Chondrocyte (in vitro differentiated cells): ENCODE results near the gene IL1RAP. TPM values are rescaled to one million over a fixed set of nuclear protein-coding genes. Genes with fewer than 3 reads are reported as not detected.

ENCODE experiments used
- DNase-seq: peaks from one replicate; pipeline ENCODE4 v3.0.0; 2021; ENCODE audit warnings: mixed read lengths, low spot score
- H3K27ac Mint-ChIP-seq: one replicate; pipeline ENCODE4 v1.8.0; 2021; ENCODE audit warnings: mild to moderate bottlenecking, moderate library complexity, mixed read lengths; ENCODE audit not compliant: unreplicated experiment
- H3K27me3 Mint-ChIP-seq: 2 replicates; pipeline ENCODE4 v1.8.0; 2021; ENCODE audit warnings: low read depth, mixed read lengths
- H3K36me3 Mint-ChIP-seq: 2 replicates; pipeline ENCODE4 v1.8.0; 2021; ENCODE audit warnings: low read depth, mixed read lengths
- H3K4me1 Mint-ChIP-seq: 2 replicates; pipeline ENCODE4 v1.8.0; 2021; ENCODE audit warnings: low read depth, mild to moderate bottlenecking, mixed read lengths
- H3K4me3 Mint-ChIP-seq: one replicate; pipeline ENCODE4 v1.8.0; 2021; ENCODE audit warnings: mild to moderate bottlenecking, moderate library complexity, mixed read lengths; ENCODE audit not compliant: unreplicated experiment
- H3K9me3 Mint-ChIP-seq: 2 replicates; pipeline ENCODE4 v1.8.0; 2021; ENCODE audit warnings: low read depth, mixed read lengths
- total RNA-seq: library from RNA; stranded (reverse); gene quantifications from 3 replicates; pipeline ENCODE4 v1.2.1, GENCODE V29; 2021
- TF ChIP-seq, protein P1 (sequence below): fragments of 200-600 bp; sonication (generic); IDR thresholded peaks from 2 replicates; pipeline ENCODE4 v1.5.0; 2021; ENCODE audit warnings: antibody characterized with exemption, mild to moderate bottlenecking, moderate library complexity

Gene IL1RAP
- total RNA-seq, 1 donor from 2014 or later = 30.4 TPM

DNA sequence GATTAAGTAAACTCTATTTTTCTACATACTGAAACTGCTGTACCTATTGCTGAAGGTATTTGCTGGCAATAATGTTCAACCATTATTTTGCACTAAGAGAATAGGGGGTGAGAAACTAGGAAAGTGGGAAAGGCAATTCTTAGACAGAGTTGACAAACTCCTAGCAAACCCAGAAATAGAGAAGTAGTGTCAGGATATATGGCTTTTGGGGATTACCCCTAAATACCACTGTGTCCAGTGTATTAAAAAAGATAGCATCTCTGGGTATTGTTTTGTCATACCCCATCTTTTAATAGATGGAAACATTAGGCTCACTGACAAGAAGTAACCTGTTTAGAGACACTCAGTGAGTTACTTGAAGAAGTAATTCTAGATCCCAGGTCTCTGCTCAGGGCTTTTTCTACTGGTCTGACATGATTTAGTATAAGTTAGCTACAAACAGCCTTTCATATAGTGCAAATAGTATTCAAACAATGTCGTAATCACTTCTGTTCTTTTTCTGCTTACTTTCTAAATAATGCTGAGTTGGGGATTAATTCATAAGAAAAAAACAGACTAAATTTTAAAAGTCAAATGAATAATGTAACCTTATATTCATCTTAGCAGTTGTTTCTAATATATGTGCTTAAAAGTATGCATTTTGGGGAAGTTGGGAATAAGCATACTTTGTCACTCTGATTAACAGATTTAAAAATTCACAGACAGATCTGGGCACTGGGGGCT, 107.2 kb downstream of the IL1RAP start:
- DNase-seq = no peak
- Mint-ChIP-seq H3K27me3 (no peaks in the 10 kb centered on the region), H3K27ac (no peak overlapping the region), H3K36me3 (peaks cover 14% of the 10 kb centered on the region), H3K9me3 (no peaks in the 10 kb centered on the region), H3K4me1 (peaks cover 10% of the 10 kb centered on the region), H3K4me3 (no peak overlapping the region)
- TF ChIP-seq, protein P1, sequence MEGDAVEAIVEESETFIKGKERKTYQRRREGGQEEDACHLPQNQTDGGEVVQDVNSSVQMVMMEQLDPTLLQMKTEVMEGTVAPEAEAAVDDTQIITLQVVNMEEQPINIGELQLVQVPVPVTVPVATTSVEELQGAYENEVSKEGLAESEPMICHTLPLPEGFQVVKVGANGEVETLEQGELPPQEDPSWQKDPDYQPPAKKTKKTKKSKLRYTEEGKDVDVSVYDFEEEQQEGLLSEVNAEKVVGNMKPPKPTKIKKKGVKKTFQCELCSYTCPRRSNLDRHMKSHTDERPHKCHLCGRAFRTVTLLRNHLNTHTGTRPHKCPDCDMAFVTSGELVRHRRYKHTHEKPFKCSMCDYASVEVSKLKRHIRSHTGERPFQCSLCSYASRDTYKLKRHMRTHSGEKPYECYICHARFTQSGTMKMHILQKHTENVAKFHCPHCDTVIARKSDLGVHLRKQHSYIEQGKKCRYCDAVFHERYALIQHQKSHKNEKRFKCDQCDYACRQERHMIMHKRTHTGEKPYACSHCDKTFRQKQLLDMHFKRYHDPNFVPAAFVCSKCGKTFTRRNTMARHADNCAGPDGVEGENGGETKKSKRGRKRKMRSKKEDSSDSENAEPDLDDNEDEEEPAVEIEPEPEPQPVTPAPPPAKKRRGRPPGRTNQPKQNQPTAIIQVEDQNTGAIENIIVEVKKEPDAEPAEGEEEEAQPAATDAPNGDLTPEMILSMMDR = no peak

DNA sequence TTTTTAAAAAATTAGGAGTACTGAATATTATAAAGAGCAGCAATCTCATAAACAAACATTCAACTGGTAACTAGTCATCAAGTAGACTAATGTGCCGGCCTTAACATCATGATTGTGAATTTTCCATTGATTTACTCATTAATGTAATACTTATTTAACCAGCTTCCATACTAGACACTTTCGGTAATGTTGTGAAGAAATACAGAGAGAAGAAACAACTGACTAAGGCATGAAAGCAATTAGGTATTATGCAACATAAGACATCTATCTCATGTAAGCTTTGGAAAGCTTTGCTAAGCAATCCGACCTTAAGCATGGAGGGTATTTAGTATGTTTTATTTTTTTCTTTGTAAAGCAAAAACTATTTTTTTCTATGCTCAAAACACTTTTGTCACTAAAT, 108.0 kb downstream of the IL1RAP start:
- TF ChIP-seq, protein P1 = no peak
- Mint-ChIP-seq H3K9me3 (no peaks in the 10 kb centered on the region), H3K36me3 (peaks cover 14% of the 10 kb centered on the region), H3K4me3 (no peak overlapping the region), H3K27me3 (no peaks in the 10 kb centered on the region), H3K4me1 (peaks cover 10% of the 10 kb centered on the region), H3K27ac (no peak overlapping the region)
- no peak for DNase-seq

DNA sequence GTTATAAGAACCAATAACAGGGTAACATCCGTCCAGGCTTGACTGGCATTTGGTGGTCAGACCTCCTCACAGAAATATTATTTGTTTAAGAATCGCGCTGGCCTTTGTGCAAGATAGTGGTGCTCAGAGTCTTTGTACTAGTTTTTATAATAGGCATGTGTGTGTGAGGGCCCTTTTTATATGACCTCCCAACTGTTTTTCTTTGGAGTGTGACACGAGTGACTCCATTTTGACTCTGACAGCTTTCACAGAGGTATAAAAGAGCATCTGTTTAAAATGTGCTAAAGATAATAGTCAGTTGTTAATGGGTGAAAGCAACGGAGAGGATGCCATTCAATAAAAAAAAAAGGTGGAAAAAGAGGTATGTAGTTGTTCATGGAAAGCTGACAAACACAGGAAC, 110.4 kb downstream of the IL1RAP start:
- no peak for DNase-seq
- no peak overlapping the region for H3K4me3 Mint-ChIP-seq
- peaks cover 18% of the 10 kb centered on the region for H3K36me3 Mint-ChIP-seq
- no peaks in the 10 kb centered on the region for H3K4me1 Mint-ChIP-seq
- H3K27me3 Mint-ChIP-seq = no peaks in the 10 kb centered on the region
- no peak overlapping the region for H3K27ac Mint-ChIP-seq
- H3K9me3 Mint-ChIP-seq = no peaks in the 10 kb centered on the region
- TF ChIP-seq, protein P1 = no peak

DNA sequence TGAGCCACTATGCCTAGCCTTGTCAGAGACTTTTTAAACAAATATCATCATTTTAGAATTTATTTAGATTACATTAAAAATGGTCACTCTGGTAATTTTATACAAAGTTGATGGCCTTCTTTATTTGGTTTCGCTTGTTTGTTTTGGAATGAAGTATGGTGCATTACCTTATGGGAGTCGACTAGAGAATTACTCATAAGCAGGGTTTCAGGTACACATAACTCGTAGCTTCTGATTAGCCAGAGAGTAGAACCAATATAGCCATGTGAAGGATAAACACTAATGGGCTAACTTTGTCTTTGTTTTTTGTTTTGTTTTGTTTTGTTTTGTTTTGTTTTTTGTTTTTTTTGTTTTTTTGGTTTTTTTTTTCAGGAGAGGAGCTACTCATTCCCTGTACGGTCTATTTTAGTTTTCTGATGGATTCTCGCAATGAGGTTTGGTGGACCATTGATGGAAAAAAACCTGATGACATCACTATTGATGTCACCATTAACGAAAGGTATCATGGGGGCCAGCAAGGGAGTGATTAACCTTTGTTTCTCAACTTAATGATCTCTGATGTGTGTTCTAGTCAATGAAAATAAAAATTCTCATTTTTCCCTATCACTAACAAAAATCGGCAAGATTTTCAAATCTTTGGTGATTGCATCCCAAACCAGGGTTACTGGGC, 113.2 kb downstream of the IL1RAP start:
- no peak for DNase-seq
- no peaks in the 10 kb centered on the region for H3K27me3 Mint-ChIP-seq
- TF ChIP-seq, protein P1 = no peak
- no peak overlapping the region for H3K4me3 Mint-ChIP-seq
- peaks cover 19% of the 10 kb centered on the region for H3K36me3 Mint-ChIP-seq
- no peaks in the 10 kb centered on the region for H3K9me3 Mint-ChIP-seq
- H3K4me1 Mint-ChIP-seq = no peaks in the 10 kb centered on the region
- no peak overlapping the region for H3K27ac Mint-ChIP-seq

DNA sequence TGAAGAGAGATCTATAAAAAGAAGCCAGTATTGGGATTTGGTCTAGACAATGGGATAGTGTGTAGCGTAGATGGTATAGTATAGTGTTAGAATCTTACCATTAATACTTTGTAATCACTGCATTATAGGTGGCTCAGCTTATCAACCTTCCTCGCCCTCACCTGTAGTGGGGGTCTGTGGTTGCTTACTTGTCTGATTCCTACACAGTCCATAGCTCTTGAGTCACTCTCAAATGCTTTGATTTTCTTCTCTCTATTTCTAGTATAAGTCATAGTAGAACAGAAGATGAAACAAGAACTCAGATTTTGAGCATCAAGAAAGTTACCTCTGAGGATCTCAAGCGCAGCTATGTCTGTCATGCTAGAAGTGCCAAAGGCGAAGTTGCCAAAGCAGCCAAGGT, 115.2 kb downstream of the IL1RAP start:
- Mint-ChIP-seq H3K4me3 (no peak overlapping the region), H3K36me3 (peaks cover 15% of the 10 kb centered on the region), H3K4me1 (no peaks in the 10 kb centered on the region), H3K9me3 (no peaks in the 10 kb centered on the region), H3K27me3 (no peaks in the 10 kb centered on the region), H3K27ac (no peak overlapping the region)
- DNase-seq = no peak
- TF ChIP-seq, protein P1 = no peak
